ENCODE data around the gene DUS1L.

GRCh38 chr17:82014432-82014831 lies 51.2 kb downstream of the DUS1L start:
- no peak for TF ChIP-seq CTCF (IDR thresholded peaks at IDR 0.05)
- TF ChIP-seq POLR2A (IDR thresholded peaks at IDR 0.05), result no peak

Measured in uterus (tissue), 2 donors.